Activated naive CD4-positive, alpha-beta T cell treated with anti-CD3 and anti-CD28 coated beads, Interleukin-2, amount 50 U/mL, for 72 hours (primary cell): ENCODE measurements around the gene MYO16. TPM values are rescaled to one million over a fixed set of nuclear protein-coding genes. Genes with fewer than 3 reads are reported as not detected.
A peak's percentile ranks its signal among the peaks of the same experiment; 100 is the strongest.

Source experiments
- ATAC-seq, 2 donors: fragments of 150-1000 bp; cut with Tn5 transposase; 2 replicates each; pipeline ENCODE4 v1.10.0; 2021; ENCODE audit warnings: mild to moderate bottlenecking in 2 of 2, moderate library complexity in 2 of 2
- DNase-seq, 2 donors: peaks; one replicate each; pipeline ENCODE4 v3.0.0; 2021 to 2022; ENCODE audit warnings: low spot score in 2 of 2
- H3K27ac Mint-ChIP-seq, 2 donors: one replicate each; pipeline ENCODE4 v1.8.0; 2022; ENCODE audit warnings: mild to moderate bottlenecking in 2 of 2, mixed read lengths in 2 of 2
- H3K36me3 Mint-ChIP-seq, 2 donors: one replicate each; pipeline ENCODE4 v1.8.0; 2022; ENCODE audit warnings: mixed read lengths in 2 of 2
- H3K9me3 Mint-ChIP-seq, 2 donors: one replicate each; pipeline ENCODE4 v1.8.0; 2022; ENCODE audit warnings: mixed read lengths in 2 of 2
- total RNA-seq, 2 donors: library from RNA; stranded (reverse); gene quantifications; one replicate each; pipeline ENCODE4 v1.2.3, GENCODE V29; 2022

Gene MYO16
- not detected for total RNA-seq

DNA sequence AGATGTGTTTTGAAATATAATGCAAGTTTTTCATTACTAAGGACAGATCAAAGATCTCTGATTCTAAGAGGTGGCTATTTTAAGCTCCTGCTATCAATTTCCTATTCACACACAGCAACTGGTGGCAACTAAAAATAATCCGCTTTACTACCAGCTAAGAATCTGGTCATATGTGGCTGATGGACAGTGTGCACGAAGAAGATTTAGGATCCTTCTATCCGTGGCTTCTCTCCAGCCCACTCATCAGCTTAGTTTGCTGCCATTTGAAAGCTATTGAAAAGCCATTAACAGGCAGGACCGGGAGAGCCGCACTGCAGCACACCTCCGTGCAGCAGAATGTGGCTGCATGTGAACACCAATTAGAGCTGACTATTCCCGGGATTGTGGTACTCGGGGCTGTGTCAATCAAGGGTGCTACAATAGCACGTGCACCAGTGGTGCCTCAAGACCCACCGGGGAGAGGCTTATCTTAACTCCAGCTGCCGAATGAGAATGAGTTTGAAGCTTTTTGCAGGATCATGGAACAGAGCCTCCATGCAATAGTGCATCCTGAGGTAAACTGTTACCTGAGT is at the start of gene MYO16:
TSS of gene MYO16 (plus strand) at position 431 of the 572 bp plus-strand sequence. CDS start 234 bp downstream, outside the sequence.
- ATAC-seq (no peak), DNase-seq (no peak)
- no peak within 1 kb of the TSS for H3K27ac Mint-ChIP-seq
- peaks cover 3 to 4% of the 10 kb centered on the region in 2 donors for H3K9me3 Mint-ChIP-seq
- no peaks in the 10 kb centered on the region for H3K36me3 Mint-ChIP-seq

DNA sequence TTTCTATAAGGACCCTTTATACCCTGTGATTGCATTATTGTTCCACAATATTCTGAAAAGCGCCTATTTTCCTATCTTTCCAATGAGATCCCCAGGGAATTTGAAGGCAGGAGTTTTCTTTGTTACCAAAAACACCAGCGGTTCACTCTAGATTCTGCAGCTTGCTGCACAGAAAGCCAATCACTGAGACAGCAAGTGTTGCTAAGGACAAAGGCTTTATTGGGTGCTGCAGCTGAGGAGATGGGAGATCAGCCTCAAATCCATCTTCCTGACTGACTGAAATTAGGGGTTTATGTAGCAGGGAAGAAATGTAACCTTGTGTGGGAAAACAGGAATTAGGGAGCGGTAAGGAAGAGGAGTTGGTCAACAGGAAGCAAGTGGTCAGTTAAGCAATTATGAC is 42.6 kb upstream of the MYO16 start:
- Mint-ChIP-seq H3K27ac (no peak overlapping the region), H3K9me3 (peaks cover 0 to 5% of the 10 kb centered on the region in 2 donors), H3K36me3 (peaks cover 0 to 6% of the 10 kb centered on the region in 2 donors)

GRCh38 chr13:108588516-108588915 is 40.9 kb upstream of the MYO16 start:
- DNase-seq (no peak), ATAC-seq (no peak)
- Mint-ChIP-seq H3K27ac (no peak overlapping the region), H3K9me3 (peaks cover 0 to 5% of the 10 kb centered on the region in 2 donors), H3K36me3 (peaks cover 0 to 6% of the 10 kb centered on the region in 2 donors)

More for the DNA sequence above, 42.6 kb upstream of the MYO16 start:
- DNase-seq (no peak), ATAC-seq (no peak)

GRCh38 chr13:108594153-108594552 is 35.3 kb upstream of the MYO16 start:
- H3K27ac Mint-ChIP-seq: no peak overlapping the region
- no peaks in the 10 kb centered on the region for H3K9me3 Mint-ChIP-seq
- ATAC-seq: no peak
- no peak for DNase-seq
- H3K36me3 Mint-ChIP-seq: no peaks in the 10 kb centered on the region

GRCh38 chr13:108595436-108596274 is 33.8 kb upstream of the MYO16 start:
- Mint-ChIP-seq H3K9me3 (no peaks in the 10 kb centered on the region), H3K27ac (no peak overlapping the region), H3K36me3 (no peaks in the 10 kb centered on the region)
- ATAC-seq (peak; percentile 49 to 98), DNase-seq (peak in 1 of 2 donors; percentile 5)

GRCh38 chr13:108597943-108598342 is 31.5 kb upstream of the MYO16 start:
- Mint-ChIP-seq H3K36me3 (no peaks in the 10 kb centered on the region), H3K9me3 (peaks cover 4% of the 10 kb centered on the region in 2 donors), H3K27ac (no peak overlapping the region)
- no peak for DNase-seq
- no peak for ATAC-seq

DNA sequence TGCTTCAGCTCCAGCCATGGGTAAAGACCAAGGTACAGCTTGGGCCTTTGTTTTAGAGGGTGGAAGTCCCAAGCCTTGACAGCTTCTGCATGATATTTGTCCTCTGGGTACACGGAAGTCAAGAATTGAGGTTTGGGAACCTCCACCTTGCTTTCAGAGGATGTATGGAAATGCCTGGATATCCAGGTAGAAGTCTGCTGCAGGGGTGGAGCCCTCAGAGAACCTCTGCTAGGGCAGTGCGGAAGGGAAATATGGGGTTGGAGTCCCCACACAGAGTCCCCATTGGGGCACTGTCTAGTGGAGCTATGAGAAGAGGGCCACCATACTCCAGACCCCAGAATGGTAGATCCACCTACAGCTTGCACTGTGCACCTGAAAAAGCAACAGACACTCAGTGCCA is 23.0 kb upstream of the MYO16 start:
- Mint-ChIP-seq H3K9me3 (peaks cover 13 to 25% of the 10 kb centered on the region in 2 donors), H3K27ac (no peak overlapping the region), H3K36me3 (peaks cover 6 to 16% of the 10 kb centered on the region in 2 donors)
- no peak for ATAC-seq
- DNase-seq: no peak

- ATAC-seq: no peak
- DNase-seq: no peak
- Mint-ChIP-seq H3K36me3 (peaks cover 6 to 16% of the 10 kb centered on the region in 2 donors), H3K27ac (no peak overlapping the region), H3K9me3 (peaks cover 9 to 21% of the 10 kb centered on the region in 2 donors)
Observed at GRCh38 chr13:108609353-108609752, 20.1 kb upstream of the MYO16 start.

GRCh38 chr13:108610507-108610906 is 18.9 kb upstream of the MYO16 start:
- DNase-seq (no peak), ATAC-seq (no peak)
- H3K9me3 Mint-ChIP-seq: peaks cover 9 to 18% of the 10 kb centered on the region in 2 donors
- no peak overlapping the region for H3K27ac Mint-ChIP-seq
- peaks cover 4 to 13% of the 10 kb centered on the region in 2 donors for H3K36me3 Mint-ChIP-seq

GRCh38 chr13:108615241-108615640 is 14.2 kb upstream of the MYO16 start:
- Mint-ChIP-seq H3K9me3 (no peaks in the 10 kb centered on the region), H3K36me3 (no peaks in the 10 kb centered on the region), H3K27ac (no peak overlapping the region)
- no peak for DNase-seq
- ATAC-seq: no peak

- H3K9me3 Mint-ChIP-seq: peaks cover 5 to 6% of the 10 kb centered on the region in 2 donors
- no peak for DNase-seq
- no peak for ATAC-seq
- no peak overlapping the region for H3K27ac Mint-ChIP-seq
- no peaks in the 10 kb centered on the region for H3K36me3 Mint-ChIP-seq
Observed at GRCh38 chr13:108618233-108618632, 11.2 kb upstream of the MYO16 start.

DNA sequence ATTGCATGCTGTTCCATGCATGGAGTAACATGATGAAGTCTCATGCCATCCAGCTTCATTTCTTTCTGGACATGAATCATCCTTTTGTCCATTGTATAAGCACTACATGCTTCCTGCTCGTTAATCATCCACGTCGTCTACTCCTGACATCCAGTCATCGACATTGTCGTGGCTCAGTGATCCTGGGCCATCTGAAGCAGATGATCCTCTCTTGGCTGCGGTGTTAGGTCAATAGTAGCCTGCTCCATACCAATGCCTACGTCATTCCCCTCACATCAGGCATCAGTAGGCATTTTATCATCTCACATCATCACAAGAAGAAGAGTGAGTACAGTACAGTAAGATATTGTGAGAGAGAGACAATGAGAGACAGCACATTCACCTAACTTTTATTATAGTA is 7.9 kb upstream of the MYO16 start:
- Mint-ChIP-seq H3K36me3 (no peaks in the 10 kb centered on the region), H3K9me3 (peaks cover 6 to 9% of the 10 kb centered on the region in 2 donors), H3K27ac (no peak overlapping the region)
- DNase-seq (no peak), ATAC-seq (no peak)

DNA sequence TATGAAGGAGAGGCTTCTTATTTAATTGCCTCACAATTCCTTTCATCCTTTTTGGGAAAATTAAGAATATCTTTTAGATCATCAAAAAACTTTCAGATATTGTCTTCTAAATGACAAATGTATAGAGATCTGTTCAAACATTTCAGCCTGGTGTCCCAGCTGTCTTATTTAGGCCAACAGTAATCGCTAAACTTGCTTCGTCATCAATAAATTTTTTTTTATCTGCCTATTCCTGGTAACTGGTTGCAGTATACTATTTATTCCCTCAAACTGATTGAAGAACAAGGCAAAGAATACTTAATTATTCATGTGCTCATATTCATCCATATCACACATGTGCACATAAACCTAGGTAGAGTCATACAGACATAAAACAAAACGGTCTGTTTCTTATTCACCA is 5.3 kb upstream of the MYO16 start:
- no peak for ATAC-seq
- no peak for DNase-seq
- Mint-ChIP-seq H3K36me3 (no peaks in the 10 kb centered on the region), H3K27ac (no peak overlapping the region), H3K9me3 (peaks cover 6 to 9% of the 10 kb centered on the region in 2 donors)

- no peak for ATAC-seq
- DNase-seq: no peak
- H3K36me3 Mint-ChIP-seq: no peaks in the 10 kb centered on the region
Observed at GRCh38 chr13:108624979-108625378, 4.4 kb upstream of the MYO16 start.

DNA sequence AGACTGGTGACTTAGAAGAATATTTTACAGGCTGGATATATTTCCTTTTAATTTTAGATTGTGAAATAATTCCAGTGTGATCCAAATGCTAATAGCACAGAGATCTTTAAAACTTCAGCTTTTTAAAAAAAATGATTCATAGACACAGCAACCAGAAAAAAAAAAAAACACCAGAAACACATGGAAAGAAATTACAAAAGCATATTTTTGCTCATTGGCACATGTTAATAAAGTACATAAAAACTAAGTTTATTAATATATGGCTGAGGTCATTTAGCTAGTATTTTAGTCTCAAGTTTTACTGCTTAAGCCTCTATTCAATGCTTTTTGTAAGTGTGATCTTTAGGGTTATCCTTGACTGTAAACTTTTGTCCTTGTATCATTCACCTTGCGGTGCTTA is 577 bp downstream of the MYO16 start:
- Mint-ChIP-seq H3K9me3 (peaks cover 4 to 8% of the 10 kb centered on the region in 2 donors), H3K36me3 (no peaks in the 10 kb centered on the region), H3K27ac (no peak overlapping the region)
- DNase-seq: no peak
- ATAC-seq: no peak

More at GRCh38 chr13:108624979-108625378, 4.4 kb upstream of the MYO16 start:
- peaks cover 6 to 9% of the 10 kb centered on the region in 2 donors for H3K9me3 Mint-ChIP-seq
- H3K27ac Mint-ChIP-seq: no peak overlapping the region

GRCh38 chr13:108632649-108633167 is 3.3 kb downstream of the MYO16 start:
- H3K9me3 Mint-ChIP-seq: peaks cover 0 to 8% of the 10 kb centered on the region in 2 donors
- ATAC-seq (no peak), DNase-seq (no peak)
- H3K27ac Mint-ChIP-seq: no peak overlapping the region
- H3K36me3 Mint-ChIP-seq: no peaks in the 10 kb centered on the region

GRCh38 chr13:108638901-108639300 is 9.5 kb downstream of the MYO16 start:
- Mint-ChIP-seq H3K27ac (no peak overlapping the region), H3K36me3 (no peaks in the 10 kb centered on the region), H3K9me3 (peaks cover 0 to 8% of the 10 kb centered on the region in 2 donors)
- DNase-seq (no peak), ATAC-seq (no peak)
